ENCODE results near the gene SPOCD1.
"Not testable (repeated sequence)": the region's sequence is repeated elsewhere in the genome, so short reads cannot be mapped to it uniquely, and the experiment has no call there.

The SPOCD1 gene

GRCh38 chr1:31818206-31818605 lies 2.4 kb upstream of the SPOCD1 start:
- no peak overlapping the region for H3K4me3 ChIP-seq (ENCODE audit: low read depth, low read length)
- no peak for TF ChIP-seq CTCF (IDR thresholded peaks at IDR 0.05; ENCODE audit: borderline replicate concordance, insufficient read depth, low read depth, low read length)

GRCh38 chr1:31816947-31817346 lies 1.1 kb upstream of the SPOCD1 start:
- not testable (repeated sequence) for H3K4me3 ChIP-seq (ENCODE audit: low read depth, low read length)

- not testable (repeated sequence) for H3K4me3 ChIP-seq (ENCODE audit: low read depth, low read length)
These were observed 679 bp upstream of the SPOCD1 start for GRCh38 chr1:31816501-31816900.

GRCh38 chr1:31815307-31815645 lies 546 bp downstream of the SPOCD1 start:
- H3K4me3 ChIP-seq (ENCODE audit: low read depth, low read length): no peak overlapping the region
- no peak for TF ChIP-seq CTCF (IDR thresholded peaks at IDR 0.05; ENCODE audit: borderline replicate concordance, insufficient read depth, low read depth, low read length)

GRCh38 chr1:31814631-31815306 lies 1.1 kb downstream of the SPOCD1 start:
- no peak for TF ChIP-seq CTCF (IDR thresholded peaks at IDR 0.05; ENCODE audit: borderline replicate concordance, insufficient read depth, low read depth, low read length)
- no peak overlapping the region for H3K4me3 ChIP-seq (ENCODE audit: low read depth, low read length)

- TF ChIP-seq CTCF (IDR thresholded peaks at IDR 0.05; ENCODE audit: borderline replicate concordance, insufficient read depth, low read depth, low read length): no peak
- no peak overlapping the region for H3K4me3 ChIP-seq (ENCODE audit: low read depth, low read length)
These were observed 1.7 kb downstream of the SPOCD1 start for GRCh38 chr1:31814041-31814511.

GRCh38 chr1:31812158-31812829 lies 3.5 kb downstream of the SPOCD1 start:
- H3K4me3 ChIP-seq (ENCODE audit: low read depth, low read length): no peak overlapping the region
- no peak for TF ChIP-seq CTCF (IDR thresholded peaks at IDR 0.05; ENCODE audit: borderline replicate concordance, insufficient read depth, low read depth, low read length)

- no peak for TF ChIP-seq CTCF (IDR thresholded peaks at IDR 0.05; ENCODE audit: borderline replicate concordance, insufficient read depth, low read depth, low read length)
These were observed 4.2 kb downstream of the SPOCD1 start for GRCh38 chr1:31811605-31812004.

More at GRCh38 chr1:31811605-31812004, 4.2 kb downstream of the SPOCD1 start:
- H3K4me3 ChIP-seq (ENCODE audit: low read depth, low read length): no peak overlapping the region
